HG02870 (cell line): ENCODE measurements around the gene MAST3.
"Not testable (repeated sequence)": the region's sequence is repeated elsewhere in the genome, so short reads cannot be mapped to it uniquely, and the experiment has no call there.

ENCODE experiments used
- ATAC-seq: cut with Tn5 transposase; IDR thresholded peaks from one replicate; pipeline ENCODE4 v1.9.1; 2021; ENCODE audit warnings: mild to moderate bottlenecking, moderate library complexity; ENCODE audit not compliant: unreplicated experiment

MAST3 gene

DNA sequence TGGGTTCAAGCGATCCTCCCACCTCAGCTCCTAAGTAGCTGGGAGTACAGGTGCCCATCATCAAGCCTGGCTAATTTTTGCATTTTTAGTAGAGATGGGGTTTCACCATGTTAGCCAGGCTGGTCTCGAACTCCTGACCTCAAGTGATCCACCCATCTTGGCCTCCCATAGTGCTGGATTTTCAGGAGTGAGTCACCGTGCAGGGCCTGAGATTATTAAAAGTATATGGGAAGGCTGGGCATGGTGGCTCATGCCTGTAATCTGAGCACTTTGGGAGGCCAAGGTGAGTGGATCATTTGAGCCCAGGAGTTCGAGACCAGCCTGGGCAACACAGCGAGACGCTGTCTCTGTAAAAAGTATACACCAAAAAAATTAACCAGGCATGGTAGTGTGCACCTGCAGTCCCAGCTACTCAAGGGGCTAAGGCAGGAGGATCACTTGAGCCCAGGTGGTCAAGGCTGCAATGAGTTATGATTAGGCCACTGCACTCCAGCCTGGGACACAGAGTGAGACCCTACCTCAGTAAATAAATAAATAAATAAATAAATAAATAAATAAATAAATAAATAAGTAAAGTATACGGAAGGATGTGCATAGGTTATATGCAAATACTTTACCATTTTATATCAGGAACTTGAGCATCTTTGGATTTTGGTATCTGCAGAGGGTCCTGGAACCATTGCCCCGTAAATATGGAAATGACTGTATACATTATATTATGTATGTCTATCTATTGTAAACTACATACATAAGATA lies 11.7 kb upstream of the MAST3 start:
- ATAC-seq = no peak

DNA sequence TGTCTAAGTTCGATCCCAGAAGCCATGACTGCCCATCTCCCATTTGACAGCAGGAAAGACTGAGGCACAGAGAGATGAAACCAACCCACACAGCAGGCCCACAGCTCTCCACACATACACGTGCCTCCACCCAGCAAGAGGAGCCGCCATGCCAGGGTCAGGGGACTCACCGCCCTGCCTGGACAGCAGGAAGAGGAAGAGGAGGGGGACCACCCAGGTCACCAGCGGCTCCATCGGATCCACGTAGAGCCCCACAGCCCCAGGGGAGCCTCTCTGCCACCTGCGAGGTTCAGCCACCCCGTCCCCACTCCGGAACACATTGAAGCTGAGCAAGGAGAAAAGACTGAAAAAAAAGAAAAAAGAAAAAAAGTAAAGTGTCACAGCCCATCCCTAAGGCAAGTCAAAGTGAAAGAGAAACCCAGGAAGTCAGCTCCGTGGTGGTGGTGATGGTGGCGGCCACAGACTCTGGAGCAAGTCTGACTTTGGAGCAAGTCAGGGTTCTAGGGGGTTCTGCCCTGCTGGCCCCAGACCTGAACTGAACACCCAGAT lies 10.9 kb upstream of the MAST3 start, which contains the start of gene IL12RB1:
Gene IL12RB1, minus strand, starts transcription at position 345 of the 549 bp plus-strand sequence. Its CDS starts 111 bp downstream, at position 234.
- ATAC-seq = no peak

DNA sequence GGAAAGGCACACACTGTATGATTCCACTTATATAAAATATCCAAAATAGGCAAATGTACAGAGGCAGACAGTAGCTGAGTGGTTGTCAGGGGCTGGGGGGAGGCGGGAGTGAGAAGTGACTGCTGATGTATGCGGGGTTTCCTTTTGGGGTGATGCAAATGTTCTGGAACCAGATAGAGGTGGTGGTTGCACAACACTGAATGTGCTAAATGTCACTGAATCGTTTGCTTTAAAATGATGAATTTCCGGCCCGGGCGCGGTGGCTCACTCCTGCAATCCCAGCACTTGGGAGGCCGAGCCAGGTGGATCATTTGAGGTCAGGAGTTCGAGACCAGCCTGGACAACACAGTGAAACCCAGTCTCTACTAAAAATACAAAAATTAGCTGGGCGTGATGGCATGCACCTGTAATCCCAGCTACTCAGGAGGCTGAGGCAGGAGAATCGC lies 8.5 kb upstream of the MAST3 start:
- ATAC-seq = not testable (repeated sequence)

DNA sequence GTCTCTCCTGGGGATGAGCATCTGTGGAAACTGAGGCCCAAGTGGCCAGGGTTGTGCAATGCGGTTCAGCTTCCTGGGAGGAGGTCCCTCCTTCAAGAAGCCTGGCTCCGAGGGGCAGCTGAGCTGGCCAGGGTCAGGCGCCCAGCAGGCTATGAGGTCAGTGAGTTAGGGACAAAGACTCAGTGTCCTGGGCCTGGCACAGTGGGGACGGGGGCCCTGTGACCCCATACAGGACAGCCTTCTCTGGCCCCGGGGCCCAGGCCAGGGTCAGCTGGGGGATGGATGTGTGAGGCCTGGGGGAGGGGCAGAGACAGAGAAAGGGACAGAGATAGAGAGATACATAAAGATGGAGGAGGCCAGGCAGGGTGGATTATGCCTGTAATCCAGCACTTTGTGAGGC lies 7.9 kb upstream of the MAST3 start:
- no peak for ATAC-seq

DNA sequence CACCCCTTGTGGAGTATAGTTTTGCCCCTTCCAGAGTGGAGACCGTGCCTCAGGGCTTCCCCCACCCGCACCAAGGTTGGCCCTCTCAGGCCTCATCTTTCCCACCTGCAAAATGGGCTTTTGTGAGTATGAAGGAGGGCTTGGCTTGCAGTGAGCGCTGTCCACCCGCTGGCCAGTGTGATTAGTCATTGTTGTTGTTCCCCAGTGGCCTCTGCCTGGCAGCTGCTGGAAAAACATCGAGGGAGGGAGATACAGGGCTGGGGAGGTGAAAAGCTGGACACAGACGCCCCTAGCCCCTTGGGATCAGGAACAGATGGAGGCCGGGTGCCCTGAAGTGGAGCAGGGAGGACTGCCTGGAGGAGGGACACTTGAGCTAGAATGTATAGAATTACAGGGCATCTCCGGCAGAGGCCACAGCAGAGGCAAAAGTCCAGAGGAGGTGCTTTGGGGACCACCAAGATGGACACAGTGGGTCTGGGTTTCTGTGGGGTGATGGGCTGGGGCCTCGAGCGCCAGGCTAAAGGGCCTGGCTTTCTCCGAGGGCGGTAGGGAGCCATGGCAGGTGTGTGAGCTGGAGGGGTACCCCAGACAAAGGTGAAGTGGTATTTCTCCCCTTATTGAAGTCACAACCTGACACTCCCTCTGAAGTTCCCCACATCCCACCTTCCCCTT lies 6.9 kb upstream of the MAST3 start:
- ATAC-seq = no peak

DNA sequence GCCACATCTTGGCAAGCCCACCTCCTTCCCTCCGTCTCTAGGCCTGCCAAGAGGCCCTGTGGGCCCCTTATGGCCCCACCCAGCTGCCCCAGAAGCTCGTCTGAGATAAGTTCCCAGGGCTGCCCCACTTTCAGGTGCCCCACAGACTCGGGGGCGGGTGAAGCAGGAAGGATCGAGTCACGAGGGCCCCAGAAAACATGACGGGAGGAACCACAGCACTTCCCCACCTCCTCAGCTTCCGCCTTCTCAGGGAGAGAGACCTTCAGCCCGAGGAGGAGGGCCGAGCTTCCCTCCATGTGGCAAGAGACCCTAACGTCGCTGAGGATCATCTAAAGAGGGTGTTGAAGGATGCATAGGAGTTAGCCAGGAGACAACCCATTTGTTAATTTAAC lies 6.4 kb upstream of the MAST3 start:
- ATAC-seq = no peak

DNA sequence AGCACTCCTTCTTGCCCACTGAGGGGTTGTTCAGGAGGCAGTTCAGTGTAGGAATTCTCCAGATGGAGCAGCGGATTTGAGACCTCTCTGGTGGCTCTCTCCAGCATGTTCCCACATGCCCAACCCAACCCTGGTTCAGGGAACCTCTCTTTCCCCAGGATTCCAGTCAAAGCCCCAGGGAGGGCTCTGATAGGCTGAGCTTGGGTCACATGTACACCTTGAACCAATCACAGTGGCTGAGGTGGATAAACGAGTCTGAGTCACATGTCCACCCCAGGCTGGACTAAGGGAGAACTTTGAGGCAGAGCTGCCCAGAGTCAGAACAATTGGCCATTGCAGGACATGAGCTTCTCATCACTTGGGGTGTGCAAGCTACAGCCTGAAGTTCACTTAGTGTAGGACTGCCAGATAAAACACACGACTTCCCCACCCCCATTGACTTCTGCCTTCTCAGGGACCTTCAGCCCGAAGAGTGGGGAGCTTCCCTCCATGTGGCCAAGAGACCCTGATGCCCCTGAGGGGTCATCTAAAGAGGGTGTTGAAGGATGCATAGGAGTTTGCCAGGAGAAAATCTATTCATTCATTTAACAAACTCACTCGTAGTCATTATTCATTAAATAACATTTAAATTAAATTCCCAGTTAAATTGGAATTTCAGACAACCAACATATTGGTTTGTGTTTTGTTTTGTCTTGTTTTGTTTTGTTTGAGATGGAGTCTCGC lies 4.0 kb upstream of the MAST3 start:
- ATAC-seq = no peak

DNA sequence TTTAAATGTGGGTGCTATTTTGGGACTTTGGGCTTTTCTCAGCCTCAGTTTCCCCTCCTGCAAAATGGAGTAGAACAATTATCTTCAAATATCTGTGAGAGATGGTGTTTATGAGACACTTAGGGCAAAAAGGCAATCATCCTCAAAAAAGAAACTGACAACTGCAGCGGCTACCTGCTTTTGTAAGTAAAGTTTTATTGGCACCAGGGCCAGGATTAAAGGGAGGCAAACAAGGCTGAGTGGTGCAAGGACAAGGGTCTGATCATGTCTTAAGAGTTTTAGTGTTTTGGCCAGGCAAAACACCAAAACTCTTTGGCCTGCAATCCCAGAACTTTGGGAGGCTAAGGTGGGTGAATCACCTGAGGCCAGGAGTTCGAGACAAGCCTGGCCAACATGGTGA lies 1.3 kb upstream of the MAST3 start:
- ATAC-seq = no peak

DNA sequence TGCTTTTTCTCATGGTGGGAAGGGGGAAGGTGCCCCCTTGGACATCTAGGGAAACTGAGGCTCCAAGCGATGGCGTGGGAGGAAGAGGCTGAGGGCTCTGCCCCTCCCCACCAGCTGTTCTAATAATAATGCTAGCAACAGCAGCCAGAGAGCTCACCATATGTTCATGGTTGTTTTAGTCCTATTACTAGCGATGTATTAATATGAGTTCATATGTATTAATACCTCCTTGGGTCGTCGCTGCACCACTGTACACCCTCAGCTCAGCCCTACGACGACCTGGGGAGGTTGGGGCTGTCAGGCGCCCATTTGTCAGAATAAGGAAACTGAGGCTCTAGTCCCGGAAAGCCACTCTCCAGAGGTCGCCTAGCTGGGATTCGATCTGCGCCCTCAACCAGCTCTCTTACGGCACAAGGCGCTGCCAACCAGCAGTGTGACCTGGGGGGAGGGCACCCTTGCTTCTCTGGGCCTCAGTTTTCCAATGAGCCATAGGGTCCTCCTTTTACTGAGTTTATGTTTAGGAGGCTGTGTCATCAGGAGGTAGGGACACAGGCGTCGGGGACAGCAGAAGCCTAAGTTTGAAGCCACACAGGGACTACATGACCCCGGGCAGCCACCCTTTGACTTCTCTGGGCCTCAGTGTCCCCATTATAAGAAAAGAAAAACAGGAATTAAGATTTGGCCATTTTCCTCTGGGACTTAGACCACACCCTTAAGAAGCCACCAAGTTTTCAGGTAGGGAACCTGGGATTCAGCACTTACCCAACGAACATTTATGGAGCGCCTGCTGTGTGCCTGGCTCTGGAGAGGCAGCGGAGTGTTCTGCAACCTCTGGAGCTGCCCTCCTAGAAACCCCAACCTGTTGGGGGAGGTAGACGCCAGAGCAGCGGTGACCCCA lies 664 bp downstream of the MAST3 start:
- no peak for ATAC-seq

DNA sequence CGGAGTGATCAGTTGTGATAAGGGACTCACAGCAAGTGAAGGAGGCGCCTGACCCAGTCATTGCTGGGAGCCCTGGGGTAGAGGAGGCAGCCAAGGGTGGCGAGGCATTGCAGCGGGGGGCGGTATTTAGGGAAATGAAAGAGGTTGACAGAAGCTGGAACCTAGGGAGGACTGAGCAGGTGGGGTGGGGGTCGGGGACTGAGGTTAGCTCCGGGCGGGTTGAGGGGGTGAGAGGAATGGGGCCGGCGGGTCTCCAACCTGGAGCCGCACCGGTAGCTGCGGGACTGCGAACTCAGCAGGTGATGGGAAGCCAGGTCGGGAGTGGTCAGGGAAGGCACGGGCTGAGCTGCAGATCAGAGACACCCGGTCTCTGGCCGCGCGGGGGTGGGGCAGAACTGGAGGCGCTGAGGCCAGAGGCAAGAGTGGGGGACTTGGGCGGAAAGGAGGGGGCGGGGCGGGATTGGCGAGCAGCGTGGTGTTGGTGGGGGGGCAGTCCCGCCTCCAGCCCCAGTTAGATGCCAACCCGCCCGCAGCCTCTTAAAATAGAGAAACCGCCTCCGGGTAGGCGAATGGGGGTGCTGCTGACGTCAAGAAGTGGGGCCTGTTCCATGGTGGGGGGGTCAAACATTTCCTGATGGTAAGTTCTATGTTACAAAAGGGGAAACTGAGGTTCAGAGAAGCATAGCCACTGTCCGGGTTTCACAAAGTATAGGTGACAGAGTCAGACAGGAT lies 1.5 kb downstream of the MAST3 start:
- ATAC-seq = peak; percentile 54

DNA sequence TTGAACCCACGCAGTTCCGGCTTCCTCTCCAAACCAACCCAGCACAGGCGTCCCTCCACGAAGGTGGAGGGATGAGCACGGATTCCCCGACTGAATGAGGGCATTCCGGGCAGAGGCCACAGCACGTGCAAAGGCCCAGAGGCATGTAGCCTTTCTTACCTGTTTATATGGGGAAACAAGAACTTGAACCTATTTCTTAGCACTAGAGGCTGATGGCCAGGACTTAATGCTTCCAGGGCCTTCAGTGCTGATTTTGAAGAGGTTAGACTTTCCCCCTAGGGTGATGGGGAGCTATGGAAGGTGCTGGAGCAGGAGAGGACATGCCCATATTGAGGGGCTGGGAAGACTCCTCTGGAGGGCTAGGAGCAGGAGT lies 2.0 kb downstream of the MAST3 start:
- no peak for ATAC-seq

DNA sequence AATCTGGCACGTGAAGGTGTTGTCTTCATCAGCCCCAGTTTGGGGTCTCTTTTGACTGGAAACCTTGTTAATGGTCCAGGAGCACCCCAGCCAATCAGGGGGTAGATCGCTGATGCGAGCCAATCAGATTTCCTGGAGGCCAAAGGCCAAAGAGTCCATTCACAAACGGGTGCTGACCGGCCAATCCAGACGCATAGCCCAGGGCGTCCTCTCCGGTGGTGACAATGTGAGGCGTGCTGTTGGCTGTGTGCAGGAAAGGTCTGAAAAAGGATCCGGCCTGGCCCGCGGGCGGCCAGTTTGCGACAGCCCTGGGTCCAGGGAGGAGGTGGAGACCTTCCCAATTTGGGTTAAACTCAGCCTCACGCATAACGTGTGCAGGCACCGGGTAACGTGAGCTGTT lies 3.1 kb downstream of the MAST3 start:
- no peak for ATAC-seq

DNA sequence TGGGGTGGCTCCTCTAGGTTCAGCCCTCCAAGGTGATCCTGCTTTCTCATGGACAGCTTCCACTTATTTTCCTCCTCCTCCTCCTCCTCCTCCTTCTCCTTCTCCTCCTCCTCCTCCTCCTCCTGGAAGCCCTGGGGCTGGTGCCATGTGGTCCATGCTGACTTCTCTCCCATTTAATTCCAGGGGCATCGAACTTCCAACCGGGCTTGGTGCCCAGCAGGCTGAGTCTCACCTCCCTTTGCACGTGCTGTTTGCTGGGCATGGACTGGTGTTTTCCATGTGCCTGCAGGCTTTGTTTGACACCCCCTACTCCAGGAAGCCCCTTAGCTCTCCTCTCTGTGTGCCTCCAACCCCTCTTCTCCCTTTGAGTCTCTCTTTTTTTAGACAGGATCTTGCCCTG lies 3.7 kb downstream of the MAST3 start:
- ATAC-seq = no peak

DNA sequence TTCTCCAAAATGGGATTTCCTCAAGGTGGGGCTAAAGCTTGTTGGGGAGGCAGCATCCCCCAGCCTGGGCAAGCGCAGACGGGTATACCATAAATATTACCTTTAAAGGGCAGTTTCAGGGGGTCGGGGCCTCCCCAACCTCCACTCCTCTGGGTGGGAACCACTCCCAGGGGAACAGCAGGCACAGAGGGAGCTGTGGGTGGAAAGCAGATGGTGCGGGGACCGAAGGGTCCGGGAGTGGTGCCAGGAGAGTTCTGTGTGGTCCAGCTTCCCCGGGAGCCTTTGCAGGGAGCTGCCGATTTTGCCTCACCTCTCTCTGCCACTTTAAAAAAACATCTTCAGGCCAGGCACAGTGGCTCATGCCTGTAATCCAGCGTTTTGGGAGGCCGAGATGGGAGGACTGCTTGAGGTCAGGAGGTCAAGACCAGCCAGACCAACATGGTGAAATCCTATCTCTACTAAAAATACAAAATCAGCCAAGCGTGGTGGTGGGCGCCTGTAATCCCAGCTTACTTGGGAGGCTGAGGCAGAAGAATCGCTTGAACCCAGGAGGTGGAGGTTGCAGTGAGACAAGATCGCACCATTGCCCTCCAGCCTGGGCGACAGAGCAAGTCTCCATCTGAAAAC lies 5.5 kb downstream of the MAST3 start:
- ATAC-seq = no peak

DNA sequence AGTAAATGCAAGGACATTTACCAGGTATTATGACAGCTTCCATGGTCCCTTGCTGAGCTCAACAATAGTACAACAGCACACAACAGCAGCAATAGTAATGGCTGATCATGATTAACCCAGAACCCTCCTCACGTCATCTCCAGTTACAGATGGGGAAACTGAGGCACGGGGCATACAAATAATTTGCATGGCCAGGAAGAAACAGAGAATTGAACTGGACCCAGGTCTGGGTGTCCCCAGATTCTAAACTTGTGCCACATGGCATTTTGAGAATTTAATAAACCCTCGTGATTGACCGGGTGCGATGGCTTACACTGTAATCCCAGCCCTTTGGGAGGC lies 7.2 kb downstream of the MAST3 start:
- ATAC-seq = no peak

DNA sequence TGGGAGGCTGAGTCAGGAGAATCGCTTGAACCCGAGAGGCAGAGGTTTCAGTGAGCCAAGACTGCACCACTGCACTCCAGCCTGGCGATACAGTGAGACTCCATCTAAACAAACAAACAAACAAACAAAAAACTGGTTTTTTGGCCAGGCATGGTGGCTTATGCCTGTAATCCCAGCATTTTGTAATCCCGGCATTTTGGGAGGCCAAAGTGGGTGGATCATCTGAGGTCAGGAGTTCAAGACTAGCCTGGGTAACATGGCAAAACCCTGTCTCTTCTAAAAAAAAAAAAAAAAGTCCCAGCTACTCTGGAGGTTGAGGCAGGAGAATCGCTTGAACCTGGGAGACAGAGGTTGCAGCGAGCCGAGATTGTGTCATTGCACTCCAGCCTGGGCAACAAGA lies 7.7 kb downstream of the MAST3 start:
- ATAC-seq = not testable (repeated sequence)

DNA sequence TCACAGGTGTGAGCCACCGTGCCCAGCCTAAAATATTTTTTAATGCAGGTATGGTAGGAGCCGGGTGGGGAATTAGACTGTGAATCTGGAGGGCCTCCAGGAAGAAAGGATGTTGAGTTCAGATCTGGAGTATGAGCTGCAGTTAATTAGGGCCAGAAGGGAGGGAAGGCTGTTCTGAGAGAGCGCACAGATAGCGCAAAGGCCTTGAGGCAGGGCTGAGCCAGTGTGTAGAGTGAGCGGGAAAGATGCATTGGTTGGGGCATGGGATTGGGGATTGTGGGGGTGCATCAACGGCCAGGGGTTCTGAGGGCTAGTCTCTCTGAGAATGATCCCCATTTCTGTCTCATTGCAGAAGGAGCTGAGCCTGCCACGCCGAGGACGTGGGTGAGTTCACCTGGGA lies 9.7 kb downstream of the MAST3 start:
- no peak for ATAC-seq

DNA sequence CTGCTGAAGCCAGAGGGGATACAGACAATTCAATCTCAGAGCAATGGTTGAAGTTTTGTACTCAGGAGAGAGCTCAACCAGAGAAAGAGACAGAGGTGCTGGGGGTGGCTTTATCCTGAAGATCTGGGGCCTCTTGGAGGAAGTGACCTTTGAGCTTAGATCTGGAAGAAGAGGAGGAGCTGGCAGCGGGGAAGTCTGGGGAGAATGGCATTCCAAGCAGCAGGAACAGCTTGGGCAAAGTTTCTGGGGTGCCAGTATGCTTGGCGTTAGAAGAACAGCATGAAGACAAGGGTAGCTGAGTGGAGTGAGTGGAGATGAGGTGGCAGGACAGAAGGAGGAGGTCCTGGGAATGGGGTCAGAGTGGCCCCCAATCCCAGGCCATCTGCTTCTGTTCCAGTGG lies 11.3 kb downstream of the MAST3 start:
- ATAC-seq = no peak

DNA sequence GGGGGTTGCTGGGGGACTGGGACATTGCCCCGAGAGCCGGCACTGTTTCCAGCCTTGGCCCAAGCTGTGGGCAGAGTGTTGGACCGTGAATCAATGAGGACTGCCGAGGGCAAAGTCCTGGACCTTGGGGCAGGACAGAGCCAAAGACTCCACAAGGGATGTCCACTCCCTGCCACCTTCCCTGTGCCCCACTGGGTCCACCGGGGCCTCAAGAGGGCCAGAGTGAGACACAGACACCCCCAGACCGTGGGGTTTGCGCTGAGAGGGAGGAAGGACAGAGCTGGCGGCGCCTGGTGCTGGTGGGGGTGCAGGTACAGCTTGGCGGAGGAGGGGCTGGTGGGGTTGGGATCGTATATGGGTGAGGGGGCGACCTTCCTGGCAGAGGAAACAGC lies 11.8 kb downstream of the MAST3 start:
- no peak for ATAC-seq
